Transverse colon (tissue), 4 donors: Measurements from ENCODE around the gene ZNF69. TPM values are rescaled to one million over a fixed set of nuclear protein-coding genes. Genes with fewer than 3 reads are reported as not detected.
"Not testable (repeated sequence)": the region's sequence is repeated elsewhere in the genome, so short reads cannot be mapped to it uniquely, and the experiment has no call there.

ENCODE experiments used
- DNase-seq: peaks from one replicate; pipeline ENCODE4 v3.0.0-alpha.2; 2019
- H3K27ac ChIP-seq, 4 donors: fragments of 200-600 bp; sonication (generic); 2 replicates each; pipeline ENCODE4 v1.5.1; 2016 to 2018; ENCODE audit warnings: inconsistent platforms in 4 of 4
- H3K27me3 ChIP-seq: fragments of 200-600 bp; sonication (generic); 2 replicates; pipeline ENCODE4 v1.5.1; 2017; ENCODE audit warnings: inconsistent platforms
- H3K36me3 ChIP-seq, 4 donors: fragments of 200-600 bp; sonication (generic); 2 replicates each; pipeline ENCODE4 v1.5.1; 2017 to 2019; ENCODE audit warnings: inconsistent platforms in 4 of 4
- H3K4me1 ChIP-seq, 4 donors: fragments of 200-600 bp; sonication (generic); 2 replicates each; pipeline ENCODE4 v1.5.1; 2017 to 2020; ENCODE audit warnings: inconsistent platforms in 4 of 4
- H3K4me3 ChIP-seq, 4 donors: fragments of 200-600 bp; sonication (generic); 1 replicate in 1 of 4; 2 replicates in 3 of 4; pipeline versions ENCODE4 v1.5.1 to v1.6.1; 2017 to 2019; ENCODE audit warnings: inconsistent platforms in 4 of 4
- H3K9me3 ChIP-seq, 2 donors: fragments of 200-600 bp; sonication (generic); 2 replicates each; pipeline ENCODE4 v1.5.1; 2017 to 2019; ENCODE audit warnings: inconsistent platforms in 2 of 2
- EP300 ChIP-seq: sonication (generic); formaldehyde crosslinking; IDR thresholded peaks from one replicate; pipeline ENCODE4 v1.6.1; 2017; ENCODE audit warnings: antibody characterized with exemption, low read depth
- POLR2A ChIP-seq: fragments of 450-650 bp; IDR thresholded peaks from one replicate; pipeline ENCODE4 v1.6.1; 2016; ENCODE audit warnings: antibody characterized with exemption, mild to moderate bottlenecking, moderate library complexity
- POLR2AphosphoS5 ChIP-seq, 3 donors: sonication (generic); formaldehyde crosslinking; IDR thresholded peaks; one replicate each; pipeline ENCODE4 v1.6.1; 2016; ENCODE audit warnings: antibody characterized with exemption in 3 of 3
- WGBS, 2 donors: methylation state at CpG; one replicate each; pipeline ENCODE4 v1.1.5; 2018; ENCODE audit warnings: low coverage in 1 of 2; 5-methylcytosine and 5-hydroxymethylcytosine counted together
- in situ Hi-C, 4 donors: fragments of 200-750 bp; cut with MboI; loops; one replicate each; pipeline versions ENCODE4 v1.15.0 to v1.15.1; 2017; ENCODE audit warnings: low sequenced_read_pairs in 3 of 4, low pct_ligation_motif_present in 1 of 4, low pct_unique_long_range_greater_than_20kb in 1 of 4
- intact Hi-C: fragments of 100-400 bp; cut with DNase I; formaldehyde crosslinking; loops from one replicate; pipeline ENCODE4 v1.15.1; 2023; ENCODE audit warnings: low total_unique reads
- total RNA-seq, 4 donors: library from RNA; depleted of rRNA; stranded (reverse); fragments of >200 nt; gene quantifications; one replicate each; pipeline ENCODE4 v1.1.0, GENCODE V29; 2016
- TF ChIP-seq, protein P1 (sequence below), 5 experiments: fragments of 200-600 bp in 3 of 5; fragments of 450-650 bp in 2 of 5; sonication (generic) in 3 of 5; IDR thresholded peaks; 1 replicate in 2 of 5; 2 replicates in 3 of 5; pipeline ENCODE4 v1.5.1; 2016 to 2017; ENCODE audit warnings: antibody characterized with exemption in 5 of 5, inconsistent platforms in 3 of 5, mild to moderate bottlenecking in 2 of 5, moderate library complexity in 1 of 5

The ZNF69 gene
- total RNA-seq, 4 donors from 2014 or later = 27.4 to 42.6 (median 29.9) TPM

DNA sequence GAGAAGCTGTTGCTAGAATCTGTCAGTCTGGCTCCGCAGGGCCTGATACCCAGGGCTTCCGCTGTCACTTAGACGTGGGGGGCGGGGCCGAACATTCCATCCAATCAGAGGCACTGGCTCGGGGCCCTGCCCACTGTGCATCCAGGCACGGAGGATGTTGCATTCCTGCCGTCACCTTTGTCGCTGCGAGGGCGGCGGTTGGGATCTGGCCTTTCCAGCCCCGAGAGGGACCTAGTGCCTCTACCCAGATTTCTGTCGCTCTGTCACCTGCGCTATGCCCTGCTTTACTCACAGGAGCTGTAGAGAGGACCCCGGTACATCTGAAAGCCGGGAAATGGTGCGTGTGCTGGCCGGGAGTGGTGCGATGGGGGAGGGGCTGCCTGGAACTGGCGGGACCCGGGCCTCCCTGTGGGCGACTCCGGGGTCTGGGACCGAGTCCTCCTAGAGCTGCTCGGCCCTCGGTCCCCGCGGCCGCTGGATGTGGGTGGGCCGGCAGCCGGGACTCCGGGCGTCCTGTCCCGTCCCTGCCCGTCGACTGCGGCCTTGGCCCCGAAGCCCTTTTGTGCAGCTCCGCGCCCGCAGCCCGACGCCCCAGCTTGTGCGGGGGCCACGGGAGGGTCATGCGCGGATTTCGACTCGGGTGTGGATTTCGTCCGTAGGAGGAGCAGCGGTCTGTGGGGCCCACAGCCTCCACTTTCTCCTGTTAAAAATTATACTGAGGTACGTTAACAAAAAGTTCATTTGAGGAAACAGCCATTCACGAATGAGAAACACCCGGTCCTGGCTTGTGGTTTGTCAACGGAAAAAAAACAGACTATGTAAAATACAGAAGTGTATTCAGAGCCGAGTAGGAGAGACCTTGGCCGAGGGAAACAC is 38.8 kb upstream of the ZNF69 start, which contains the start of gene ZNF439:
Gene ZNF439, plus strand, starts transcription at position 133 of the 876 bp plus-strand sequence. Its CDS starts 142 bp downstream, at position 275.
- Histone ChIP-seq H3K4me3 (peak within 1 kb of the TSS; percentile 43 to 78 (median 55)), H3K9me3 (no peaks in the 10 kb centered on the region), H3K36me3 (no peaks in the 10 kb centered on the region), H3K4me1 (peaks cover 2 to 18% (median 3%) of the 10 kb centered on the region in 4 donors), H3K27me3 (no peaks in the 10 kb centered on the region), H3K27ac (peak within 1 kb of the TSS; percentile 70 to 78 (median 74))
- peak; percentile 95 for DNase-seq
- in situ Hi-C loops = no loop called here
- TF ChIP-seq, protein P1, sequence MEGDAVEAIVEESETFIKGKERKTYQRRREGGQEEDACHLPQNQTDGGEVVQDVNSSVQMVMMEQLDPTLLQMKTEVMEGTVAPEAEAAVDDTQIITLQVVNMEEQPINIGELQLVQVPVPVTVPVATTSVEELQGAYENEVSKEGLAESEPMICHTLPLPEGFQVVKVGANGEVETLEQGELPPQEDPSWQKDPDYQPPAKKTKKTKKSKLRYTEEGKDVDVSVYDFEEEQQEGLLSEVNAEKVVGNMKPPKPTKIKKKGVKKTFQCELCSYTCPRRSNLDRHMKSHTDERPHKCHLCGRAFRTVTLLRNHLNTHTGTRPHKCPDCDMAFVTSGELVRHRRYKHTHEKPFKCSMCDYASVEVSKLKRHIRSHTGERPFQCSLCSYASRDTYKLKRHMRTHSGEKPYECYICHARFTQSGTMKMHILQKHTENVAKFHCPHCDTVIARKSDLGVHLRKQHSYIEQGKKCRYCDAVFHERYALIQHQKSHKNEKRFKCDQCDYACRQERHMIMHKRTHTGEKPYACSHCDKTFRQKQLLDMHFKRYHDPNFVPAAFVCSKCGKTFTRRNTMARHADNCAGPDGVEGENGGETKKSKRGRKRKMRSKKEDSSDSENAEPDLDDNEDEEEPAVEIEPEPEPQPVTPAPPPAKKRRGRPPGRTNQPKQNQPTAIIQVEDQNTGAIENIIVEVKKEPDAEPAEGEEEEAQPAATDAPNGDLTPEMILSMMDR (IDR thresholded peaks at IDR 0.05) = no peak
- TF ChIP-seq POLR2AphosphoS5 (IDR thresholded peaks at IDR 0.05) (peak; percentile 55 to 86 (median 78)), EP300 (no peak), POLR2A (peak; percentile 68)
- 2 to 4% methylated on average over 6 to 58 of the region's 59 CpGs for WGBS, 2 donors
- intact Hi-C loops = no loop called here

DNA sequence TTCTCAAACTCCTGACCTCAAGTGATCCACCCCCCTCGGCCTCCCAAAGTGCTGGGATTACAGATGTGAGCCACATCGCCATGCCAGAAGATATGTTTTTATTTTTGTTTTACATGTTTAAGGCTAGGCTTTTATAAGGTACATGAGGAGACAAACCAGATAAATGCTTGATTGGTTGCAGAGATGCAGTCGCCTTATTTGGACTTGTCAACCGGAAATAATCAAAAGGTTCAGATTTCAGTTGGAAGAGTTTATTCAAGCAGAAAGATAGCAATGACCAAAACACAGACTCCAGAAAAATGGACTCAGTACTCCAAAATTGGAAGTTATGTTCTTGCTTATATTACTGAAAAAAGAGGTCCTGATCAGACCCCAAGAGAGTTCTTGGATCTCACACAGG is 37.3 kb upstream of the ZNF69 start:
- in situ Hi-C loops, DNase-seq, intact Hi-C loops, H3K36me3 ChIP-seq, H3K27ac ChIP-seq, H3K9me3 ChIP-seq, H3K4me3 ChIP-seq, H3K27me3 ChIP-seq: not testable (repeated sequence)
- WGBS, 2 donors = 91 to 92% methylated on average over 4 of the region's 4 CpGs
- H3K4me1 ChIP-seq = peaks cover 2 to 18% (median 3%) of the 10 kb centered on the region in 4 donors

DNA sequence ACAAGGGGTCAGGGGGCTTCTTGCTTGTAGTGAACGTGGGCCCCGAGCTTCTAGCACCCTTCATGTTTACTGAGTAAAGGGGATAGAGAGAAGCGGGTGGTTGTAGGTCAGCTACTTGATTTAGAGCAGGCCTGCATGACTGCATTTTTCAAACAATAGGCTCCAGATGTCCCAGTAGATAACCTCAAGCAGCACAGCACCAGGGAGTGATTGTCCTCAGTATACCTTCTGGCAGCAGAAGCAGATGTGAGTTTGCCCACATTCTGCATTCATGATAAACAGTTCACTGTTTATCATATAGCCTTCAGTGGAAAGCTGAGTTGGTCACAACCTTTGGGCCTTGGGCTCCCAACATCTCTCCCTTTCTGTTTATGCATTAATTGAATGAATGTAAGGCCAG is 34.2 kb upstream of the ZNF69 start:
- intact Hi-C loops = no loop called here
- Histone ChIP-seq H3K4me3 (no peak overlapping the region), H3K36me3 (no peaks in the 10 kb centered on the region), H3K9me3 (no peaks in the 10 kb centered on the region), H3K27me3 (no peaks in the 10 kb centered on the region), H3K4me1 (peaks cover 2 to 26% (median 7%) of the 10 kb centered on the region in 4 donors), H3K27ac (no peak overlapping the region)
- no peak for TF ChIP-seq POLR2AphosphoS5 (IDR thresholded peaks at IDR 0.05)
- TF ChIP-seq EP300 = no peak
- TF ChIP-seq POLR2A = no peak
- TF ChIP-seq, protein P1 (IDR thresholded peaks at IDR 0.05) = no peak
- DNase-seq = no peak
- WGBS, 2 donors = 98% methylated on average over 3 of the region's 3 CpGs; no CpG with 5 or more reads in 1 of the 2 donors
- in situ Hi-C loops = no loop called here

DNA sequence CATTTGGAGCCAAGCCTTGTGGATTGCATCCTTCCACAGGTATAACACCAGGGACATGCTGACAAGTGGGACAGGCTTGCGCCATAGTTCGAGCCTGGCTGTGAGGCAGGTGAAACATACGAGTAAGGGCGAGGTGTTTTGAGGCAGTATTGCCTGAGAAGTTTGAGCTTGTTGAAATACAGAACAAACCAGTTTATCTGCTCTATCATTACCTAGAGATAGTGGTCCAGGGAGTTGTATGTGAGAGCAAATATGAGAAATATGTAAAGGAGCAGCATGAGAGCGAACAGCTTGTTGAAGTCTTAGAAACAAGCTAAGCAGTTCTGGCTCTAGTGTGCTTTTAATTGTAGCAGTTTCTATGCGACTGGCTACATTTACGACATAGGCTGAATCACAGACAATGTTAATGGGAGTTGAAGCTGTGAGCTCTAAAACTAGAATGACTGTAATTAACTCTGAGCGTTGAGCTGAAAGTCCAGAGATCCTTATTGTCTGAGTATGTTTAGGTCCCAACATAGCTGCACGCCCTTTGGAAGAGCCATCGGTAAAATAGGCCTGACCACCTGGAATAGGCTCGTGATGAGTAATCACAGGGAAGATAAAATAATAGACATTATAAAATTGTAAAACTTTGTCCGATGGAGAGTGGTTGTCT is 30.9 kb upstream of the ZNF69 start:
- Histone ChIP-seq H3K4me3 (no peak overlapping the region), H3K4me1 (peaks cover 0 to 10% (median 4%) of the 10 kb centered on the region in 4 donors), H3K27me3 (no peaks in the 10 kb centered on the region), H3K27ac (peak overlapping the region; percentile 48 to 72 (median 66)), H3K9me3 (peaks cover 0 to 7% of the 10 kb centered on the region in 2 donors), H3K36me3 (no peaks in the 10 kb centered on the region)
- in situ Hi-C loops (no loop called here), intact Hi-C loops (no loop called here)
- TF ChIP-seq POLR2A (no peak), POLR2AphosphoS5 (IDR thresholded peaks at IDR 0.05) (peak in 1 of 3 donors; percentile 16)
- 62 to 63% methylated on average over 7 to 12 of the region's 12 CpGs for WGBS, 2 donors
- DNase-seq = peak; percentile 33

DNA sequence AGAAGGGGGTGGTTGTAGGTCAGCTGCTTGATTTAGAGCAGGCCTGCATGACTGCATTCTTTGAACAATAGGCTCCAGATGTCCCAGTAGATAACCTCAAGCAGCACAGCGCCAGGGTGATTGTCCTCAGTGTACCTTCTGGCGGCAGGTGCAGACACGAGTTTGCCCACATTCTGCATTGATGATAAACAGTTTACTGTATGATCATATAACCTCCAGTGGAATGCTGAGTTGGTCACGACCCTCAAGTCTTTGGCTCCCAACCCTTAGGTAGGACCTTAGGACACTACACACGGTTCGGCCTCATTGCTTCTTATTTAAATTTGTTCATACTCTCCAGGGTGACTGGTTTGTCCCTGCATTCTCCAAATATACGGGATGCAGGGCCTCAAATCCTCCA is 26.9 kb upstream of the ZNF69 start:
- intact Hi-C loops (no loop called here), in situ Hi-C loops (no loop called here)
- Histone ChIP-seq H3K4me3 (no peak overlapping the region), H3K9me3 (peaks cover 23% of the 10 kb centered on the region in 2 donors), H3K36me3 (peaks cover 0 to 12% (median 0%) of the 10 kb centered on the region in 4 donors), H3K27me3 (no peaks in the 10 kb centered on the region), H3K27ac (no peak overlapping the region), H3K4me1 (peaks cover 0 to 7% (median 3%) of the 10 kb centered on the region in 4 donors)
- 95 to 96% methylated on average over 6 to 7 of the region's 7 CpGs for WGBS, 2 donors
- TF ChIP-seq EP300 = no peak
- TF ChIP-seq, protein P1 (IDR thresholded peaks at IDR 0.05) = no peak
- no peak for TF ChIP-seq POLR2A
- no peak for TF ChIP-seq POLR2AphosphoS5 (IDR thresholded peaks at IDR 0.05)
- DNase-seq = no peak
